Inflammatory macrophage treated with lipopolysaccharide for 4 hours (primary cell): ENCODE measurements around the gene MRPS31.
"Not testable (repeated sequence)": the region's sequence is repeated elsewhere in the genome, so short reads cannot be mapped to it uniquely, and the experiment has no call there.

Source experiments
- DNase-seq: peaks from one replicate; pipeline ENCODE4 v3.0.0-alpha.2; 2020

Gene MRPS31

GRCh38 chr13:40756042-40756441 is 14.9 kb downstream of the MRPS31 start:
- DNase-seq: no peak

- no peak for DNase-seq
Measured at GRCh38 chr13:40755082-40755700, 15.8 kb downstream of the MRPS31 start.

- DNase-seq: no peak
Measured at GRCh38 chr13:40749327-40749726, 21.7 kb downstream of the MRPS31 start.

GRCh38 chr13:40735232-40735548 is 35.8 kb downstream of the MRPS31 start:
- DNase-seq: not testable (repeated sequence)

GRCh38 chr13:40734536-40735231 is 36.3 kb downstream of the MRPS31 start:
- DNase-seq: not testable (repeated sequence)

GRCh38 chr13:40732658-40733057 is 38.3 kb downstream of the MRPS31 start:
- DNase-seq: no peak

- no peak for DNase-seq
Measured at GRCh38 chr13:40728595-40728994, 42.4 kb downstream of the MRPS31 start.

- DNase-seq: not testable (repeated sequence)
Measured at GRCh38 chr13:40714433-40714832, 56.6 kb downstream of the MRPS31 start.

GRCh38 chr13:40706439-40706838 is 64.6 kb downstream of the MRPS31 start:
- no peak for DNase-seq

GRCh38 chr13:40697711-40698110 is 73.3 kb downstream of the MRPS31 start:
- DNase-seq: no peak

- no peak for DNase-seq
Measured at GRCh38 chr13:40694426-40694825, 76.6 kb downstream of the MRPS31 start.

- no peak for DNase-seq
Measured at GRCh38 chr13:40692946-40693345, 78.0 kb downstream of the MRPS31 start.

GRCh38 chr13:40688781-40689180 is 82.2 kb downstream of the MRPS31 start:
- no peak for DNase-seq

GRCh38 chr13:40682449-40683240 is 88.3 kb downstream of the MRPS31 start:
- peak; percentile 59 for DNase-seq

- no peak for DNase-seq
Measured at GRCh38 chr13:40681341-40682146, 89.4 kb downstream of the MRPS31 start.

GRCh38 chr13:40680659-40681323 is 90.2 kb downstream of the MRPS31 start:
- no peak for DNase-seq

GRCh38 chr13:40679480-40679985 is 91.5 kb downstream of the MRPS31 start:
- DNase-seq: no peak
